IgD-negative memory B cell (primary cell): ENCODE measurements around the gene CRABP1. TPM values are rescaled to one million over a fixed set of nuclear protein-coding genes. Genes with fewer than 3 reads are reported as not detected.

Experiments used
- H3K27ac Mint-ChIP-seq, 3 donors: one replicate each; pipeline ENCODE4 v1.8.0; 2020 to 2022; ENCODE audit warnings: mild to moderate bottlenecking in 3 of 3, mixed read lengths in 3 of 3, moderate library complexity in 1 of 3
- H3K27me3 Mint-ChIP-seq: one replicate; pipeline ENCODE4 v1.8.0; 2021; ENCODE audit warnings: mixed read lengths
- H3K36me3 Mint-ChIP-seq: one replicate; pipeline ENCODE4 v1.8.0; 2020; ENCODE audit warnings: mild to moderate bottlenecking, mixed read lengths
- H3K4me1 Mint-ChIP-seq, 3 donors: one replicate each; pipeline ENCODE4 v1.8.0; 2020 to 2022; ENCODE audit warnings: mixed read lengths in 3 of 3, mild to moderate bottlenecking in 1 of 3
- H3K4me3 Mint-ChIP-seq, 4 donors: one replicate each; pipeline ENCODE4 v1.8.0; 2020 to 2022; ENCODE audit warnings: mild to moderate bottlenecking in 4 of 4, mixed read lengths in 4 of 4, moderate library complexity in 3 of 4
- H3K9me3 Mint-ChIP-seq, 3 donors: one replicate each; pipeline ENCODE4 v1.8.0; 2020 to 2021; ENCODE audit warnings: mixed read lengths in 3 of 3, mild to moderate bottlenecking in 1 of 3
- polyA plus RNA-seq: library from polyadenylated mRNA; unstranded; fragments of 300-500 nt; fragmentation: Illumina TruSeq; gene quantifications from one replicate; pipeline ENCODE4 v1.2.3, GENCODE V29; 2021

CRABP1 gene
- polyA plus RNA-seq, 1 donor from 2014 or later, result not detected

GRCh38 chr15:78393137-78393536 is 53.0 kb downstream of the CRABP1 start:
- H3K27me3 Mint-ChIP-seq, result peaks cover 4% of the 10 kb centered on the region
- H3K9me3 Mint-ChIP-seq, result no peaks in the 10 kb centered on the region
- no peak overlapping the region for H3K27ac Mint-ChIP-seq
- no peaks in the 10 kb centered on the region for H3K4me1 Mint-ChIP-seq
- H3K36me3 Mint-ChIP-seq, result no peaks in the 10 kb centered on the region
- no peak overlapping the region for H3K4me3 Mint-ChIP-seq

DNA sequence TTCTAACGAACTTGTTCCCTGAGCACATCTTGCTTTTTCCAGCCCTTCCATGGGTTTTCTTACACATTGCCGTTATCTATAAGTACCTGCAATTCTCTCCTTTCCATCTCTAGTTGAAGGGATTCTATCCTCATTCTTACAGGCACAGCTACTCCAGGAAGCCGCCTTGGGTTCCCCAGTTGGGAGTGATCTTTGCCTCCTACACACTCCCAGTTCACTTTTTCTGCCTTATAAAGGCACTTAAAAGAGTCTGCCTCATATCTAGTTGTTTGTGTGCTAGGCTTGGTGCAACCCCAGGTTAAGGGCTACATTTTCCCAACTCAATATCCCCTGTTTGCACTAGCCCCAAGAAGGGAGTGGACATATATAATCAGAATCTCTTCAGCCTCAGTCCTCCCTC is 53.9 kb downstream of the CRABP1 start:
- Mint-ChIP-seq H3K36me3 (no peaks in the 10 kb centered on the region), H3K27me3 (peaks cover 4% of the 10 kb centered on the region), H3K4me1 (no peaks in the 10 kb centered on the region), H3K27ac (no peak overlapping the region), H3K4me3 (no peak overlapping the region), H3K9me3 (no peaks in the 10 kb centered on the region)

DNA sequence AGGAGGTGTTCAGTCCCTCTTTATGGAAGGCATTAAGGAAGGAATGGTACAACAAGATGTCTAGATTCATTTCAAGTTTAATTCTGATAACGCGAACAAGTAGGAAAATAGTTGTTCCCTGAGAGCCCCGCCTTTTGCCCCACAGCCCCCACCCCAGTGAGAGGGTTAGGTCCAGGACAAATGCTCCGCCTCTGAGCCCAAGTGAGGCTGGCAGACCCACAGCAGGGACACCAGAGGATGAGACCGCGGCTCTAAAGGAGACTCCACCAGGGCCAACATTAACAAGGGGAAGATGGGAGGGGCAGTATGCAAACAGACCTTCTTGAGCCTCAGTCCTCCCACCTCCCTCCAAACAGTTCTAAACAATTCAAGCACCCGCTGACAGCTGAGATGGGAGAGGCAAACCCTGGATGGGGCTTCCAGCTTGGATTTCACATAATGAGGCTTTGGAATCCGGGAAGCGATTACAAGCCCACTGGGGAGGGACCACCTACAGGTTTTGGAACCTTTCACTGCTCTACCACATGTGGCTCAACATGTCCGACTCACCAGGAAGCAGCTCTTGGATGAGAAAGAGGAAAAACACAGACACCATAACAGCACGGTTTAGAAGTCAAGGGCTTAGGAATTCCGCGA is 54.9 kb downstream of the CRABP1 start:
- Mint-ChIP-seq H3K27ac (no peak overlapping the region), H3K27me3 (peaks cover 4% of the 10 kb centered on the region), H3K4me1 (no peaks in the 10 kb centered on the region), H3K9me3 (no peaks in the 10 kb centered on the region), H3K36me3 (no peaks in the 10 kb centered on the region), H3K4me3 (no peak overlapping the region)

DNA sequence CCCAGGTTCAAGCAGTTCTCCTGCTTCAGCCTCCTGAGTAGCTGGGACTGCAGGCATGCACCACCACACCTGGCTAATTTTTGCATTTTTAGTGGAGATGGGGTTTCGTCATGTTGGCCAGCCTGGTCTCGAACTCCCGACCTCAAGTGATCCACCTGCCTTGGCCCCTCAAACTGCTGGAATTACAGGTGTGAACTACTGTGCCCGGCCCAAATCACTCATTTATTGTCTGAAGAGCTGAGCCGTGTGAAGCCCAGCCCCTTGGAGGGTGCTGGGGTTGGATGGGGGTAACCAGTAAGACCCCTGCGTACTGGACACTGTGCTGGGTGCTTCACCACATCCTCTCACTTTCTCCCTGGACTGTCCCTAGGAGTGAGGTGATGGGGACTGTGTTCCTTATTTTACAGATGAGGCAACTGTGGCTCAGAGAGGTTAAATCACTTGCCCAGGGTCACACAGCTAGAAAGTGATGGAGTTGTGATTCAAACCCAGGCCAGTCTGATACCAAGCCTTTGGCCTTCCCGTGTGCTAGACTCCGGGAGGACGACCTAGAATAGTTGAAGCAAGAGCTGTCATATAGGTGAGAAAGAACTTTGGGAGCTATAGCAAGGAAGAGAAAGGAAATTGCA is 56.1 kb downstream of the CRABP1 start:
- no peaks in the 10 kb centered on the region for H3K4me1 Mint-ChIP-seq
- H3K27ac Mint-ChIP-seq, result no peak overlapping the region
- no peaks in the 10 kb centered on the region for H3K9me3 Mint-ChIP-seq
- no peak overlapping the region for H3K4me3 Mint-ChIP-seq
- H3K36me3 Mint-ChIP-seq, result no peaks in the 10 kb centered on the region
- H3K27me3 Mint-ChIP-seq, result peaks cover 4% of the 10 kb centered on the region

DNA sequence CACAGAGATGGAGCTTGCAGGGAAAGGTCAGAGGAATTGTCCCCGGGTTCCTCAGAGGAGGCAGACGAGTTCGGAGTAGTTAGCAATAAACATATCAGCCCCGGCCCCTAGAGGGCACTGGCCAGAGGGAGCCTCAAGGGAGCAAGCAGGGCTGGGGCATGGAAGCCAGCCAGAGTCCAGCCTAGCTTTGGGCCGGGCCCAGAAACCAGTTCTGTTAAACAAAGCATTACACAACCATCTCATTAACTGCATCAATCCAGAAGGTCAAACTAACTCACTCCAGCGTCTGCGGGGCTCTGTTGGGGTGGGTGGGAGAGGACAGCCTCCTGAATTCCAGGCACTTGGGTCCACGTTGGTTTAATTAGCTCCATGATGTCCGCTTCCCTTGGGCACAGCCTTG is 56.8 kb downstream of the CRABP1 start:
- Mint-ChIP-seq H3K4me1 (no peaks in the 10 kb centered on the region), H3K27me3 (peaks cover 2% of the 10 kb centered on the region), H3K9me3 (no peaks in the 10 kb centered on the region), H3K4me3 (no peak overlapping the region), H3K36me3 (no peaks in the 10 kb centered on the region), H3K27ac (no peak overlapping the region)

GRCh38 chr15:78397382-78397781 is 57.2 kb downstream of the CRABP1 start:
- Mint-ChIP-seq H3K9me3 (no peaks in the 10 kb centered on the region), H3K36me3 (no peaks in the 10 kb centered on the region)

More at GRCh38 chr15:78397382-78397781, 57.2 kb downstream of the CRABP1 start:
- H3K4me3 Mint-ChIP-seq, result no peak overlapping the region
- peaks cover 1% of the 10 kb centered on the region for H3K27me3 Mint-ChIP-seq
- H3K4me1 Mint-ChIP-seq, result no peaks in the 10 kb centered on the region
- no peak overlapping the region for H3K27ac Mint-ChIP-seq

Other genes with a start within 250 kb of the CRABP1 start
- not detected for gene SH2D7, start 247.8 kb upstream of the CRABP1 start, polyA plus RNA-seq
- gene CIB2, start 208.9 kb upstream of the CRABP1 start, polyA plus RNA-seq, result 5.7 TPM
- gene IDH3A, start 191.0 kb upstream of the CRABP1 start, polyA plus RNA-seq, result 62.1 TPM
- gene ACSBG1, start 105.8 kb upstream of the CRABP1 start, polyA plus RNA-seq, result not detected
- 4.7 TPM for gene DNAJA4, start 75.8 kb upstream of the CRABP1 start, polyA plus RNA-seq
- gene SKIC8, start 40.7 kb upstream of the CRABP1 start, polyA plus RNA-seq, result 70.8 TPM
- 12.7 TPM for gene IREB2, start 97.9 kb downstream of the CRABP1 start, polyA plus RNA-seq
- gene HYKK, start 167.2 kb downstream of the CRABP1 start, polyA plus RNA-seq, result not detected
- 169 TPM for gene PSMA4, start 200.1 kb downstream of the CRABP1 start, polyA plus RNA-seq
- gene CHRNA5, start 225.2 kb downstream of the CRABP1 start, polyA plus RNA-seq, result 0.95 TPM